WTC11 (cell line): ENCODE data around the gene LIMS3.
"Not testable (repeated sequence)": the region's sequence is repeated elsewhere in the genome, so short reads cannot be mapped to it uniquely, and the experiment has no call there.

Source experiments
- CBFB ChIP-seq: sonication (generic); formaldehyde crosslinking; IDR thresholded peaks from 2 replicates; pipeline ENCODE4 v1.8.1; 2022; ENCODE audit warnings: mild to moderate bottlenecking, low read depth, missing genetic modification reagents
- CTCF ChIP-seq: fragments of 200-600 bp; IDR thresholded peaks from 2 replicates; pipeline ENCODE4 v1.8.0; 2022; ENCODE audit warnings: antibody characterized with exemption
- FOXK1 ChIP-seq: sonication (generic); formaldehyde crosslinking; IDR thresholded peaks from 2 replicates; pipeline ENCODE4 v1.8.0; 2022; ENCODE audit warnings: mild to moderate bottlenecking, moderate library complexity, missing genetic modification reagents
- JUN ChIP-seq: sonication (generic); formaldehyde crosslinking; IDR thresholded peaks from 2 replicates; pipeline ENCODE4 v1.8.0; 2023; ENCODE audit warnings: mild to moderate bottlenecking, missing genetic modification reagents
- MAX ChIP-seq: sonication (generic); formaldehyde crosslinking; IDR thresholded peaks from 2 replicates; pipeline ENCODE4 v1.8.0; 2022; ENCODE audit warnings: mild to moderate bottlenecking, missing genetic modification reagents
- NFYB ChIP-seq: sonication (generic); formaldehyde crosslinking; conservative IDR thresholded peaks from 2 replicates; pipeline ENCODE4 v1.8.0; 2022; ENCODE audit warnings: low read depth, missing genetic modification reagents
- SP1 ChIP-seq: sonication (generic); formaldehyde crosslinking; conservative IDR thresholded peaks from 2 replicates; pipeline ENCODE4 v1.8.1; 2022; ENCODE audit warnings: missing genetic modification reagents
- TCF7 ChIP-seq: sonication (generic); formaldehyde crosslinking; IDR thresholded peaks from 2 replicates; pipeline ENCODE4 v1.8.0; 2022; ENCODE audit warnings: mild to moderate bottlenecking, low read depth, missing genetic modification reagents, moderate library complexity
- ZNF423 ChIP-seq: fragments of 250-450 bp; sonication (Bioruptor Pico); IDR thresholded peaks from 2 replicates; pipeline ENCODE4 v2.1.2; 2022; ENCODE audit warnings: mild to moderate bottlenecking, moderate library complexity

GRCh38 chr2:109971710-109972109 lies 73.2 kb downstream of the LIMS3 start:
- not testable (repeated sequence) for TF ChIP-seq SP1; CBFB (CRISPR knock-in tag); MAX (CRISPR knock-in tag); ZNF423 (CRISPR knock-in tag); NFYB (CRISPR knock-in tag); JUN (CRISPR knock-in tag); CTCF; FOXK1 (CRISPR knock-in tag); TCF7 (CRISPR knock-in tag)
